NCI-H1436 treated with DMSO at 0.1 percent for 48 hours (cell line): ENCODE data around the gene IQCE.

ENCODE experiments used
- DNase-seq: peaks from one replicate; lab custom pipeline; 2025; lab: John Stamatoyannopoulos, UW

Gene IQCE

DNA sequence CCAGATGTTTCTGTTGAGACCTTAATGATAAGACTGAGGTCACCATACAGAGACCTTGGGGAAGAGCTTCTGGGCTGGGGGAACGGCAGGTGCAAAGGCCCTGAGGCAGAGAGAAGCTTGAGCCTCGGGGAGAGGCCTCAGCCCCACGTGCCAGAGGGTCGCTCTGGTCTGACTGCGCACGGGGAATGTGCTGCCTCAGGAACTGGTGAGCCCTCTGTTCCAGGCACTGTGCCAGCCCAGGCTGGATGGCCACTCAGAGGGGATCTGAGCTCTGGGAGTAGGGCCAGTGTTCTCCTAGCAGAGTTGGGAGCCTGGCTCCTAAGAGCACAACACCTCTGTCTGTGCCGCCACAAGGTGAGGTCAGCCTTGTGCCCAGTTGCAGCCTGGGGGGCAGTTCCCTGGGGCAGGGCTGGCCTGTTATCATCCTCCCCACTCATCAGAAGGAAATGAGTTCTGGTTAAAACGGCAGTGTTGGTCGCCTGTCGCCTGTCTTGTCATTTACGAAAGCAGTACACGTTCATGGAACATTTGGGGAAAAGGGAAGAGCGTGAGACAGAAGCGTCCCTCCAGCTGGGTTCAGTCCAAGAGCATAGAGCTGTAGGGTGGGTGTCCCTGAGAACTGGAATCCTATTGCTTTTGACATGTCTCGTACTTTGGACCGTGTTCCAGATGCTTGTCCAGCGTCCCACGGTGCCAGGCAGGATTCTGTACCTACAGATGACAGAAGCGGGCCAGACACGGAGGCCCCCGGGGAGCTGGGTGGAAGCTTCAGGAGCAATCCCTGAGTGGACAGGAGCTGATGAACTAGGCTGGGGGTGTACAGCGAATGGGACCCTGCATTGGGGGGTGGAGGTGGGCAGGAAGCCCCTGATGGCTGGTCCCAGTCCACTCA, 77.3 kb downstream of the IQCE start:
- no peak for DNase-seq

DNA sequence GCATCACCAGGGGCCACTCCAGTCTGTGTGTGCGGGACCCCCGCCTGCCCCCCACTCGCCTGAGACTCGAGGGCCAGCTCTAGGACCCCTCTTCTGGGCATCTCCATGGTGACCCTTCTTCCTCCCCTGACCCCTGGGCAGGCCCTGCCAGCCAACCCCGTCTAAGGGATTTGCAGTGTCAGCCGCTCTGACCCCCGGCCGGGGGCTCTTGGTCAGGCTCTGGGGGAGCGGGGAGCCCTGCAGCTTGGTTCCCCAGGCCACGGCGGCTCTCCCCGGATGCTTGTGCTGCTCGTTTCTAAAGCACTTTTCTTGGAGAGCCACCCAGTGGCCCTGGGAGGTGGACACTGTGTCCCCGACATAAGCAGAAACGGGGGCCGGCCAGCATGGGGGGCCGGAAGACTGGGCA, 78.3 kb downstream of the IQCE start:
- DNase-seq: no peak

DNA sequence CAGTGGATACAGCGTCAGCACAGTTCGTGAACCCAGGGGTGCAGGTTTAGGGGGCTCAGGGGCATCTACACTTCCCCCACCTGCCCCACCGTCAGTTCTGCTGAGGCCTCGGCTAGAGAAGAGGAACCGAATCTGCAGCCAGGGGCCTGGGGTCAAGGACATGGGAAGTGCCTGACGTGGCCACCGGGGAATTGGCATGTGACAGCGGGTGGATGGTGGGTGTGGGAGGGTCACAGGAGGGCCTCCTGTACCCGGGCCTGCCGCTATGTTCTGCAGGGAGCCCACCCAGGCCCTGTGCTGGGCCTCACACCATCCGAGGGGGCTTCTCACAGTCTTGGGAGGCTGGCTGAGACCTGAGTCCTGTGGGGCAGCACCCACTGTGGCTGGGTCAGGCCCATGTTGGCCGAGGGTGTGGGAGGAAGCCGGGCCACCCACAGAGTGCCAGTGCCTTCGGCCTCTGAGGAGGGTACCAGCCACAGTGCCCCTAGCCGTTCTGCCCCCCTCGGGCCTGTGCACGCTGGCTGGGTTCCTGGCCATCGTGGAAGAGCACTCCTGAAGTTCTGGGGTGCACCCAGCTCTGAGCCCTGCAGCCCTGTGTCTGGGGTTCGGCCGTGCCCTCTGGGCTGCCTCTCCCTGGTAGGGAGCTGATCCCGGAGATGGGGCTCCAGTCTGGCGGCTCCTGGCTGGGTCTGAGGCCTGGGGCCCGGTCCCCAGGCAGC, 78.9 kb downstream of the IQCE start:
- DNase-seq: no peak

DNA sequence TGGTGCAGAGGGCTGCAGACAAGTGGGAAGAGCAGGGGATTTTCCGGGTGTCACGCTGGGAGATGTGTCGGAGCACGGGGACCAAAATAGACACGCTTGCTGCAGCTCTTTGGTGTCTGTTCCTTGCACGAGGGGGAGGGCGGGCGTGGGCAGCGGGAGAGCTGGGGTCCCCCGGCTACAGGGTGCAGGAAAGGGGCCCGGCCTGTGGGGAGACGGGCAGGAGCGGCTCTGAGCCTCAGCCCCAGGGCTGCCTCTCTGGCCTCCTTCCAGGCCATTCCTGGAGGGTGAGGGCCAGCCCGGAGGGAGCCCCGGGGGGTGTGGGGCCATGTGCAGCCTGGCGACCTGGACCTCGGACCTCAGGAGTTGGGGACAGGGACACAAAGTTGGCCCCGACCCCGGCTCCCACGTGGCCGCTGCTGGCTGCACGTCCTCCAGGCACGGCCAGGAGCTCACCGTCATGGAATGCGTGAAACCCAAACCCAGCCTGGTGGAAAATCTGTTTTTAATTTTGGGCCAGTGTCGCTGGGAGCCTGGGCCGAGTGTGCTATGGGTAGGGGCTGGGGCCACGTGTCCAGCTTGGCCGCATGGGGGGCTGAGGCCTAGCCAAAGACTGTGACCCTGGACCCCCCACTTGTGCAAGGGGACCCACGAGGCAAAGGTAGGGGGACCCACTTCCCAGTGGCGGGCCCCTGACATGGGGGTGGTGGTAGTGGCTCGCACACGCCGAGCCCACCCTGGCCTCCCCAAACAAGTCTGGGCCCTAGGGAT, 79.6 kb downstream of the IQCE start:
- DNase-seq: no peak

DNA sequence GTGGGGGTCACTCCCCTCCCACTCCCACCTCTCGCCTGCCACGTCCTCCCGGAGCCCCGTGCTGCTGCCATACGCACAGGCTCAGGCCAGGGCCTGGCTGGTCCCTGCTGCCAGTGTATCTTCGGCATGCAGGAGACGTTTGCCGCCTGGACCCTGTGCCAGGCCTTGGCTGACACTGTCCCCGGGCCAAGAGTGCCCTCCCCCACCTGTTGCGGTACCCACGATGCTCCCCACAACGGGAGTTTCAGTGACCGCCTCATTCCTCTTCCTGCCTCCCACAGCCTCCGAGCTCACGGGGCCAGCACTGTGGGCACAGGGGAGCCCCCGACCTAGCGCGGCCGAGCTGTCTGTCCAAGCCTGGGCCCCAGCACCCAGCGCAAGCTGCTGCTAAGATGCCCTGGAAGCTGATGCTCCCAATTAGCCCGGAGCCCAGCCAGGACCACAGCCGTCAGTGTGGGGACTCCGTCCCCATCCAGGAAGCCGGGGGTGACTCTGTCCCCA, 80.5 kb downstream of the IQCE start:
- DNase-seq: no peak

DNA sequence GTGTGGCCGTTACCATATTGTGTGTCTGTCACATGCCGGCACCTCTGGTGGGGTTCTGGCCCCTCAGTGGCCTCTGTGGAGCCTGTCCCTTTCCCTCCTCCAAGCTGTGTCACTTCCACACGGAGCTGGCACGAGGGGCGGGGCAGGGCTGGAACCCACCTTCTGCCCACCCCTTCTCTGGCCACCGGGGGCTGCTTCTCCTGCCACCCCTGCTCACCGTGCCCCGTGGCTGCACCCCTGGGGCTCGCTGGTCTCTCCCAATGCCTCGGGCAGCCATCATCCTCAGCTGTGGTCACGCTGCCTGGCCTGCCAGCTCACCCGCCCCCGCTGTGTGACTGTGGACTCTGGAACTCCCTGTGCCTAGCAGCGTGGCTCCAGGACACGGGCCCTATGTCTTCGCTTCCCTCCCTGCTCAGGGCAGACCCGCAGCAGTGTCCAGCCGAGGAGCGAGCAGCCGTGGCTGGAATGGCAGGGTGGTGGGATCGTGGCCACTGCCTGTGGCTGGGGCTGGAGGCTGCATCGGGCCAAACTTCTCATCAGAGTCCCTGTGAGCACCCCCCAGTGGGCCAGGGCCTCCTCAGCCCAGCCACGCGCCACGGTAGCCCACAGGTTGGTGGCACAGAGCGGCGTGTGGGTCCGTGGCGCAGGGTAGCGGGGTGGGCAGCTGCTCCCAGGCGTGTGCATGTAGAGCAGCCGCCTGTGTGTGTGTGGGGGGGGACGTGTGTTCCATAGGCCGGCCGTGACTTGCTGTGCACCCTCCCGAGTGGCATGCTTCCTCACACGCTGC, 81.1 kb downstream of the IQCE start:
- DNase-seq: no peak

DNA sequence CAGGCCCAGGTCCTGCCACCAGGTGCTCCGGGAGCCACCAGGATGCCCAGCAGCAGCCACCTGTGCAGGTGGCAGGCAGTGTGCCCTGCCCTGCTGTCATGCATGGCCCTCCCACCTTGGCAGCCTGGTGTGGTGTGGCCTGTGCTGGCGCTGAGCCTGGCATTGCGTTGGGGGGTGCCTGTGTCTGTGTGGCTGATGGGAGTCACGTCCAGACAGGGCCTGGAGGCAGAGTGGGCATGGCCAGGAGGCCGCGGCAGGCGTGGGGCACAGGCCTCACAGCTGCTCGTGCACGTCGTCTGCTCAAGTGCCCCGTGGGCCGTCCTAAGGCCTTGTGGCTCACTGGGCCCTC, 81.7 kb downstream of the IQCE start:
- no peak for DNase-seq

DNA sequence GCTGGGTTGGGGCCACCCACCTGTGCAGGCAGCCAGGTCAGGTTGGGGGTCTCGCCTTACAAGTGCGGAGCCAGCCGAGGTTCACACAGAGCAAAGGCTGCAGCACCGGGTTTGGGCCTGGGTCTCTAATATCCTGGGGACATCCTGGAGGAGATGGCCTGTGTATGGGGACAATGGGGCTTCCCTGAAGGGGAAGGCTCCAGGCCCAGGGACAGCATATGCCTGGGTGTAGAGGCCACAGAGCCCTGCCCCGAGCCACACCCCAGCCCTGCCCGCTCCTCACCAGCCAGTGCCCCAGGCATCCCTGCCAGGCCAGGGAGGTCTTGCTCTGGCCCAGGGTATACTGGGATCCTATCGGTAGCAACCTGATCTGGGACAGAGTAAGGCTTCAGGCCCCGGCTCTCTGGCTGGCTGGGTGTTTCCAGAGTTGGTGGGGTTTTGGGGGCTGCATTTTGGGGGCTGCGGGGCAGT, 82.1 kb downstream of the IQCE start:
- DNase-seq: no peak

DNA sequence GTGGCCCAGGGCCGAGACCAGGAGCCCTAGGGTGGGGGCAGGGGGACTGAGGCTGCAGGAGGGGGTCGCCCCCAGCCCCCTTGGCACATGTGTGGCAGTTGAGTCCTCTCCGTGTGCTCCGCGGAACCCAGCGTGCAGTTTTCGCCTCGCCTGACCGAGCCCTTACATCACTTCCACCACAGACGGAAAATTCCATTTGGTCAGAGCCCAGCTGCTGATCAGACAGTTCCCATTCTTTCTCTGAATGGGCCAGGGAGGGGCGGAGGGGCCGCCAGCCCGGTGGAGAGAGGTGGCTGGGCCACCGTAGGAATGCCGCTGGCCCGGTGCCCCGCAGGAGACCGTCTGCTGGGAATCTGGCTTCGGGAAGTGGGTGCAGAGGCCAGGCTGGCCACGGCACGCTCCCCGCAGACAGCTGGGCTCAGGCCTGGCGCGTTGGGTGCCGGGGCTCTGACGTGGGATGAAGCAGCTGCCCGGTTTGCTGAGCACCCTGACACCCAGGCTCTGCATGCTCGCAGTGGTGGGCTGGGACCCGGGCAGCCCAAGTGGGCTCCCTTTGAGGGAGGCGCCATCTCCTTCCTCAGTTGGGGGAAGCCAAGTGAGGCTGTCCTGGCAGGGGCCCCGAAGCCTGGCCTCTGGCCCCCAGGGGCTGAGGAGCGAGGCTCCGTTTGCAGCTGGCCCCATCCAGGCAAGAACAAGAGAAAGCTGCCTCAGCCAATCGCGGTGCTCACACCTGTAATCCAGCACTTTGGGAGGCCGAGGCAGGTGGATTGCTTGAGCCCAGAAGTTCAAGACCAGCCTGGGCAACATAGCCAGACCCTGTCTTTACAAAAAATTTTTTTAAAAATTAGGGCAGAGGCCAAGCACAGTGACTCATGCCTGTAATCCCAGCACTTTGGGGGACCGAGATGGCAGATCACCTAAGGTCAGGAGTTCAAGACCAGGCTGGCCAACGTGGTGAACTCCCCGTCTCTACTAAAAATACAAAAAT, 82.9 kb downstream of the IQCE start:
- no peak for DNase-seq

DNA sequence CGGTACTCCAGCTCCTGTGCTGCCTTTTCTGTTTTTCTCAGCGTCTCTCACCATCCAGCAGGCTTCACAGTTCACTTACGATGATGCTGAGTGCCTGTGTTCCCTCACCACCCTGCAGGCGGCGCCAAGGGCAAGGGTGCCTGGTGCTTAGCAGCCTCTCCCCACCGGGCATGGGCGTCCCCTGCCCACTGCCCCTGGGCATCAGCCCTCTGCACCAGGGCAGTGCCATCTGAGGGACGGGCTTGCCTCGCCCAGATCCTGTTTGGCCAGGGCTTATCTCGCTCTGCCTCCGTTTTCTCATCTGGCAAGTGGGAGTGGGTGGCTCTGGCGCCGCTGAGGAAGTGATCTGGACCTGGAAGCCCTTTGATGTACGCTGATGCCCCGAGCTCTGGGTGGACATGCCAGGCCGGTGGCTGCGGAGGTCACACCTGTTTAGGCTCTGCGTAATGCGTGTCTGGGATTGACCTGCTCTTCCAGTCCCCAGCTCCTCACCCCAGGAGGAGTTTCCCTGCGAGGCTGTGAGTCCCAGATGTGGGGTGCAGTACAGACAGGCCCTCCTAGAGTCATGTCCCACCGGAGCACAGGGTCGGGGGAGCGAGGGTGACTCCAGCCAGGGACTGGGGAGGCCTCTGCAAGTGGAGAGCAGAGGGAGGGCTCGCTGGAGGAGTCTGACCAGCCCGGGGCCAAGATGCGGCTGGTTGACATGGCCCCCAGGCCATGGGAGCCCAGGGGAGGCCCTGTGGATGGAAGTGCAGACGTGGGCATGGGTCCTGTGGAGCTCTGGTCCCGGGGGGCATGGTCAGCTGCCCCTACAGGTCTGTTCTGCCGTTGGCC, 84.8 kb downstream of the IQCE start:
- no peak for DNase-seq

DNA sequence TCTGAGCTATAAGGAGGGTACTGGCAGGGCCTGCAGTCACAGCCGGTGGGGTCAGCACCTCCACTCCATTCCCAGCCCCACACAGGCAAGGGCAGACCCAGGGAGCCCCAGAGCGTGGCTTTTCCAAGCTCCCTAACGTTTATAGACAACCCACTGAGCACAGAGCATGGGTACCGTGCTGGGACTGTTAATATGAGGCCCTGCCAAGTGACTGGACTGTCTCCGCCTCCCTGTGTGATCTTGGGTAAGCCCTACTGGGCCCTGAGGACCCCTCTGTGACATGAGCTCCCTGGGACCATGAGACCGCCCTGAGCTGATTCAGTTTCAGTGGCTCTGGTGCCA, 85.4 kb downstream of the IQCE start:
- DNase-seq: no peak

DNA sequence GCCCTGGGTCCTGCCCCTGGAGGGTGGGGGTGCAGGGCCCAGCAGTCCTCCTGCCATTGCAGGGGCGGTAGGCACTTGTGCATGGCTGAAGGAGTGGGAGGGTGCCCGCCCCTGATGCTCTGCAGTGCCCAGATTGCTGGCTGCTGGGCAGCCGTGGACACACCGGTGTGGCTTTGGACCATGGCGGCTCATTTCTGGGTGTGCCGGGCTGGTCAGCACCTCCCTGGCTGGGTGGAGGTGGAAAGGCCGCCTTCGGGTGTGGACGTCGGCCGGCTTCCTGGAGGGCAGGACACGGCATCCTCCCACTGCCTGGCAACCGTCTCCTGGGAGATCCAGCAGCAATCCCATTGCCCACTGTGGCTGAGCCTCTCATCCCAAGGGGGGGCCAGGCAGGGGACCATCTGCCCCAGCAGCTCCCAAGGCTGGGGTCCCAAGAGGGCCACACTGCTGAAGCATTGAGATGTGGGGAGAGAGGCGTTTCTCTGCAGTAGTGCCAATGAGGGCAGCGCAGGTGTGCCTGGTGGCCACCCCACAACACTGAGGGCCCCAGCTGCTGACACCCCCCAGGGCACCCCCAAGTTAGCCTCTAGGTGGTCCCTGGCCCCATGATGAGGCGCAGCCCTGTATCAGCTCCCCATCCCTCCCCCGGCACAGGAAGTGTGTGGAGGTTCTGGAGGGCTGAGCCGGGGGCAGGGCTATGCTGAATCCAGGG, 85.9 kb downstream of the IQCE start:
- no peak for DNase-seq

DNA sequence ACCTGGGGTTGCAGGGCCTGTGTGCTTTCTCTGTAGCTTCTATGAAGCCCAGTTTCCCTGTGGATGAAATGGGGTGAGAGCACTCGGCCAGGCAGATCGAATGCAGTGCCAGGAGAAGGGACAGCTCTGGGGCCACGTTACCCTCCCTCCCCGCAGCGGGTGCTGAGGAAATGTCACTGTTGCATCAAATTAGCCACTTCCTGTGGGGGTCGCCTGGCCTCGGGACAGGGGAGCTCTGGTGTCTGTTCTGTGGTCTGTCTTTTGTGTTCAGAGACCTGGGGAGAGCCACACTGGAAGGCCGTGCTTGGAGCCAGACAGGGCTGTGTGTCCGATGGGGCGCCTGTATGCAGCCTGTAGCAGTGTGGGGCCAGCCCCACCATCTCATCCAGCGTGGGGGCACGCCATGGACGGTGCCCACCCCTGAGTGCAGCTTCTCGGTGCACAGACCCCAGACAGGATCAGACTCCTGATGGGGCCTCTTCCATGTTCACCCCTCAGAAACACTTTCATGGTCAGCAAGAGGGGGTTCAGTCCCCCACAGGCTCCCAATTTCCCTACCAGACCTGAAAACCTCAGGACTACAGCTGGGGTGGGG, 86.6 kb downstream of the IQCE start:
- no peak for DNase-seq

DNA sequence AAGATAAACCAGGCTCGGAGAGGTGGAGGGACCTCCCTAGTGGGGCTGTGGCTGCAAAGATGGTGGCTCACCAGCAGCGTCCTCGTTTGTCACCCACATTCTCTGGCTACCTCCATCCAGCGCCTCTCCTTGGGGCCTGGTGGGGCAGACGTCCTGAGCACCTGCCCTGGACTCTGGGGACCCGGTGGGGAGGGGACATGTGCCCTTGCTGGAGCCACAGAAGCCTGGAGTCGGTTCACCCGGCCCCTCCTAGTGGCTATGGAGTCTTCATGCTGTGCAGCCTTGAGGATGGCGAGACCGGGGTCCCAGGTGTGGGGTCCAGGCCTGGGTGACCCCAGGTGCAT, 87.5 kb downstream of the IQCE start:
- no peak for DNase-seq

DNA sequence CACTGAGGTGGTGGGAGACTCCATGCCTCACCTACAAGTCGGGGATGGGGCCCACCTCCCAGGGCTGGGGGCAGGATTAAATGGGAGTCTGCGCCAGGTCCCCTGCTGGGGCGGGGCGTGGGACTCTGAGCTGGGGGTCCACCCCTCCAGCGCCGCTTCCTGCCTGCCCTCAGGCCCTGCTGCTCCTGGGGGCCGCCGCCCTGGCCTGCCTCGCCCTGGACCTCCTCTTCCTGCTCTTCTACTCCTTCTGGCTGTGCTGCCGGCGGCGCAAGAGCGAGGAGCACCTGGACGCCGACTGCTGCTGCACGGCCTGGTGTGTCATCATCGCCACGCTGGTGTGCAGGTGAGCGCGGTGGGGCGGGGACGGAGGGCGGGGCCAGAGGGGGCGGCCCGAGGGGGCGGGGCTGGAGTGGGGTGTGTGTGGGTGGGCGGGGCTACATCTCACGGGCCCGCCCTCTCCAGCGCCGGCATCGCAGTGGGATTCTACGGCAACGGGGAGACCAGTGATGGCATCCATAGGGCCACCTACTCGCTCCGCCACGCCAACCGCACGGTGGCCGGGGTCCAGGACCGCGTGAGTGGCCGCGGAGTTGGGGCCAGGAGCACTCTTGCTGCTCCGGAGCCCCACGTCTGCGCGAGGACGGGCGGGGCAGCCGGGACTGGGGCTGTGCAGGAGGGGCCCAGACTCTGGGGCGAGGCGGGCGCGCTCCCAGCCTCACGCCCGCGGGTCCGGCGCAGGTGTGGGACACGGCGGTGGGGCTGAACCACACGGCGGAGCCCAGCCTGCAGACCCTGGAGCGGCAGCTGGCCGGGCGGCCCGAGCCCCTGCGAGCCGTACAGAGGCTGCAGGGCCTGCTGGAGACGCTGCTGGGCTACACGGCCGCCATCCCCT, 88.1 kb downstream of the IQCE start:
- DNase-seq: no peak

DNA sequence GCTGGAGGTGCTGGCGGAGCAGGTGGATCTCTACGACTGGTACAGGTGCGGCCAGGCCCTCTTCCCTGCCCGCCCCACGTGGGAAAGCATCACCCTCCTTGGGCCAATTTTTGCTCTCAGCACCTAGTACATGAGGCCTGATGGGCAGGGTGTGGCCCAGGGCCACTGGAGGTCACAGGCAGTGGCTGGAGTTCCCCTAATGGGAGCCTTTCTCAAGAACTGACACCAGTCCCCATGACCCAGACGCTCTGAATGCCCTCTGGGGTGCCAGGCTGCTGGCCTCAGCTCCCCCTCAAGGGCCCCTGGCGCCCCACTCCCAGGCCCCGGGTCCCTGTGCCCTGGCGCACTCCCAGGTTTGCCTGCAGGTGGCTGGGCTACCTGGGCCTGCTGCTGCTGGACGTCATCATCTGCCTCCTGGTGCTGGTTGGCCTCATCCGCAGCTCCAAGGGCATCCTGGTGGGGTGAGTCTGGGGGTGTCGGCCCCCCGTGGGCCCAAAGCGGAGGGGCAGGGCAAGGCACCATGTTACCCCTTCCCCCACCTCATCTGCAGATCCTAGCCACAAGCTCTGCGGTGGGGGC, 88.9 kb downstream of the IQCE start:
- no peak for DNase-seq

DNA sequence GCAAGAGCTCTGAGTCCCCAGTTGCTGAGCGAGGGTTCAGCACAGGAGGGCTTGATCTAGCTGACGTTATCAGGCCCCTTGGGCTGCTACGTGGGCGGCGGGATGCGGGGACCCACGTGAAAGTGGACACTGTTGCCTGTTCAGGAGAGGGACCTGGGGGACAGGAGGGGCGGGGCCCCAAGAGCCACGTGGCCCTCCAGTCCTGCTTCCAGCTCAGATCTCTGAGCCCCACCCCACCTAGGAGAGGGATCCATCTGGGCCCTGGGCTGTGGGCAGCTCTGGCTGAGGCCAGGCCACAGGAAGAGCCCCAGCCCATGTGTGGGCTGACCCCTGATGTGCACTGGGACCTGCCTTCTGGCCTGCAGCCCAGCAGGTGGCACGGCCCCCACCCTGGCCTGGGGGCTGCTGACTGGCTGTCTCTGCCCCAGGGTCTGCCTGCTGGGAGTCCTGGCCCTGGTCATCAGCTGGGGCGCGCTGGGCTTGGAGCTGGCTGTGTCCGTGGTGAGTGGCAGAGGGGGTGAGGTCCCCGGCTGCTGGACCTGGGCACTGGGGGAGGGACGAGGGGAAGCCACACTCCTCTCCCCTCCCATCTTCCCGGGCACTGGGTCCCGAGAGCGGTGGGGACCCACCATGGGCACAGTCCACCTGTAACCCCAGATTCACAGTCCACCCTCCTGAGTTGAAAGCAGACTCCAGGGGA, 90.5 kb downstream of the IQCE start:
- no peak for DNase-seq
